ENCODE results near the gene UST. TPM values are rescaled to one million over a fixed set of nuclear protein-coding genes. Genes with fewer than 3 reads are reported as not detected.

The UST gene
- total and polyA plus RNA-seq, 2 of the 8 experiments (the other 6 are each of a cell fraction or from before 2014, with no cell fraction given): 13.5 to 34.5 TPM

- Histone ChIP-seq H2BK120ac (replicated peaks; ENCODE audit: low read depth, low read length) (no peak overlapping the region), H2AFZ (ENCODE audit: low read length) (no peak overlapping the region), H3K27ac (ENCODE audit: low read depth, low read length) (no peak overlapping the region), H3K36me3 (ENCODE audit: control insufficient read depth in 2 of 4, insufficient read depth in 4 of 4, low read length in 3 of 4) (peaks cover 0 to 9% (median 0%) of the 10 kb centered on the region in 4 experiments; a peak in 2 of 8 replicates), H2BK20ac (ENCODE audit: low read length) (no peak overlapping the region), H3K4ac (replicated peaks; ENCODE audit: insufficient read length, low read depth, low read length) (peak overlapping the region; percentile 9), H2BK15ac (ENCODE audit: low read length) (no peak overlapping the region), H4K5ac (ENCODE audit: insufficient read length, low read depth, low read length) (no peak overlapping the region), H4K91ac (replicated peaks; ENCODE audit: insufficient read length, low read length) (no peak overlapping the region), H4K20me1 (replicated peaks in 1 of 2; ENCODE audit: control insufficient read depth in 1 of 2, insufficient read depth in 2 of 2, low read length in 2 of 2) (peaks cover 5 to 17% of the 10 kb centered on the region in 2 experiments), H3K27me3 (replicated peaks in 1 of 4; ENCODE audit: control insufficient read depth in 3 of 4, extremely low read depth in 1 of 4, insufficient read depth in 3 of 4, low read length in 3 of 4) (no peaks in the 10 kb centered on the region), H3K9ac (replicated peaks in 1 of 4; ENCODE audit: extremely low read depth in 1 of 4, low read depth in 3 of 4, low read length in 3 of 4) (no peak overlapping the region), H4K8ac (ENCODE audit: extremely low read depth, insufficient read depth, low read length) (no peak overlapping the region; the same call in 1 of the 2 replicates), H3K23ac (ENCODE audit: insufficient read length) (no peak overlapping the region), H2BK5ac (ENCODE audit: low read depth, low read length) (no peak overlapping the region; the same call in 1 of the 2 replicates), H3K9me3 (ENCODE audit: insufficient read depth in 2 of 2, low read depth in 1 of 2, low read length in 1 of 2) (peaks cover 7 to 10% of the 10 kb centered on the region in 2 experiments; a peak in 3 of 4 replicates), H3K56ac (replicated peaks; ENCODE audit: insufficient read length, low read depth, low read length) (no peak overlapping the region), H3K23me2 (ENCODE audit: low read depth, low read length) (no peaks in the 10 kb centered on the region), H3K4me3 (ENCODE audit: extremely low read depth in 1 of 4, insufficient read depth in 2 of 4, low read depth in 3 of 4, low read length in 4 of 4) (no peak overlapping the region), H3K14ac (ENCODE audit: insufficient read length) (no peak overlapping the region), H3K18ac (ENCODE audit: extremely low read depth, low read length) (peak overlapping the region; percentile 22; the same call in 1 of the 2 replicates), H3K79me1 (ENCODE audit: low read depth, low read length) (peaks cover 16% of the 10 kb centered on the region), H2AK5ac (ENCODE audit: low read depth, low read length) (0 out of 2 replicates have a peak overlapping the region, but pooled peaks have one; percentile 19), H2BK12ac (ENCODE audit: low read depth, low read length) (peak overlapping the region; percentile 92; the same call in 1 of the 2 replicates), H3K4me1 (replicated peaks in 1 of 4; ENCODE audit: control insufficient read depth in 3 of 4, insufficient read depth in 4 of 4, low read length in 3 of 4) (peaks cover 0 to 8% (median 1%) of the 10 kb centered on the region in 4 experiments; a peak in 3 of 7 replicates), H3K79me2 (ENCODE audit: control insufficient read depth in 1 of 2, insufficient read depth in 2 of 2, low read length in 2 of 2) (peaks cover 15 to 100% of the 10 kb centered on the region in 2 experiments), H3K4me2 (ENCODE audit: insufficient read depth in 1 of 2, low read depth in 2 of 2, low read length in 2 of 2) (no peak overlapping the region)
- ChIA-PET CTCF (ENCODE audit: partially characterized antibody) (interaction anchor here (1.1 to 1.5 kb wide), 3 partner anchors 15 to 24 kb away, joined by 3 to 5 read pairs (median 3); no protein-coding TSS in a partner anchor), POLR2A (ENCODE audit: partially characterized antibody) (interaction anchor here (1.2 kb wide), 1 partner anchor 26 kb away, joined by 3 read pairs; no protein-coding TSS in a partner anchor)
- FAIRE-seq (no peak), DNase-seq (ENCODE audit: low read depth in 1 of 2, low spot score in 2 of 2) (no peak)
- 92% methylated on average over 10 of the region's 10 CpGs; no CpG with 5 or more reads in 1 of the 2 experiments for whole genome bisulfite sequencing, 2 experiments (ENCODE audit: extremely low coverage in 1 of 2, insufficient coverage in 1 of 2, insufficient read length in 1 of 2, insufficient replicate concordance in 2 of 2, low coverage in 1 of 2, low lambda C conversion rate in 2 of 2, missing lambda C conversion rate in 1 of 2)
- TF ChIP-seq NRF1 (IDR thresholded peaks at IDR 0.05; ENCODE audit: low read depth, low read length): no peak
- TF ChIP-seq PHF8 (conservative IDR thresholded peaks at IDR 0.05; ENCODE audit: low read depth, low read length): no peak
- TF ChIP-seq JUN (IDR thresholded peaks at IDR 0.05; ENCODE audit: low read depth, low read length): no peak
- TF ChIP-seq CREB1 (IDR thresholded peaks at IDR 0.05): no peak
- TF ChIP-seq CTBP2 (IDR thresholded peaks at IDR 0.05; ENCODE audit: borderline replicate concordance, insufficient read depth, insufficient read length, low read length): no peak
- no peak for TF ChIP-seq HDAC6 (IDR thresholded peaks at IDR 0.05; ENCODE audit: low read depth, low read length)
- TF ChIP-seq EZH2 (IDR thresholded peaks at IDR 0.05; ENCODE audit: low read depth, low read length, severe bottlenecking): no peak
- no peak for TF ChIP-seq FOSL1 (IDR thresholded peaks at IDR 0.05; ENCODE audit: insufficient read depth, low read depth, low read length)
Observed at GRCh38 chr6:148790817-148791216, 44.0 kb downstream of the UST start.

Data from H1 (cell line).